Nephron (organoid): ENCODE data around the gene SMYD3.
A peak's percentile ranks its signal among the peaks of the same experiment; 100 is the strongest.

Experiments
- H3K27ac Mint-ChIP-seq, 3 experiments: 2 replicates each; pipeline ENCODE4 v1.8.0; 2020; ENCODE audit warnings: mixed read lengths in 3 of 3, mild to moderate bottlenecking in 2 of 3, moderate library complexity in 1 of 3
- H3K27me3 Mint-ChIP-seq: 2 replicates; pipeline ENCODE4 v1.8.0; 2021; ENCODE audit warnings: low read depth, mild to moderate bottlenecking, moderate library complexity, mixed read lengths
- H3K36me3 Mint-ChIP-seq: 2 replicates; pipeline ENCODE4 v1.8.0; 2020; ENCODE audit warnings: low read depth, mixed read lengths
- H3K4me1 Mint-ChIP-seq: 2 replicates; pipeline ENCODE4 v1.8.0; 2020; ENCODE audit warnings: mixed read lengths
- H3K4me3 Mint-ChIP-seq, 3 experiments: 2 replicates each; pipeline ENCODE4 v1.8.0; 2020; ENCODE audit warnings: mild to moderate bottlenecking in 3 of 3, mixed read lengths in 3 of 3, moderate library complexity in 2 of 3
- H3K9me3 Mint-ChIP-seq: 2 replicates; pipeline ENCODE4 v1.8.0; 2020; ENCODE audit warnings: mixed read lengths
- CTCF ChIP-seq, 3 experiments: fragments of 200-600 bp; sonication (generic); IDR thresholded peaks; one replicate each; pipeline ENCODE4 v1.5.0; 2021; ENCODE audit warnings: antibody characterized with exemption in 3 of 3; ENCODE audit not compliant: unreplicated experiment in 3 of 3

Gene SMYD3

GRCh38 chr1:245751726-245752470, 755.2 kb downstream of the SMYD3 start:
- Mint-ChIP-seq H3K27ac (peak overlapping the region; percentile 48 to 65 (median 55)), H3K9me3 (peaks cover 19% of the 10 kb centered on the region)

GRCh38 chr1:245751116-245751515, 756.0 kb downstream of the SMYD3 start:
- no peak for TF ChIP-seq CTCF (IDR thresholded peaks at IDR 0.05; ENCODE audit: unreplicated experiment in 3 of 3)
- Mint-ChIP-seq H3K9me3 (peaks cover 26% of the 10 kb centered on the region), H3K36me3 (peaks cover 30% of the 10 kb centered on the region), H3K4me3 (peak overlapping the region in 1 of 3 experiments; percentile 42), H3K4me1 (peaks cover 16% of the 10 kb centered on the region), H3K27ac (peak overlapping the region; percentile 28 to 65 (median 55)), H3K27me3 (no peaks in the 10 kb centered on the region)

More at GRCh38 chr1:245751726-245752470, 755.2 kb downstream of the SMYD3 start:
- TF ChIP-seq CTCF (IDR thresholded peaks at IDR 0.05; ENCODE audit: unreplicated experiment in 3 of 3): no peak
- peaks cover 16% of the 10 kb centered on the region for H3K4me1 Mint-ChIP-seq
- peaks cover 25% of the 10 kb centered on the region for H3K36me3 Mint-ChIP-seq
- no peaks in the 10 kb centered on the region for H3K27me3 Mint-ChIP-seq
- no peak overlapping the region for H3K4me3 Mint-ChIP-seq

GRCh38 chr1:245750261-245750660, 756.8 kb downstream of the SMYD3 start:
- no peaks in the 10 kb centered on the region for H3K27me3 Mint-ChIP-seq
- peaks cover 16% of the 10 kb centered on the region for H3K4me1 Mint-ChIP-seq
- H3K9me3 Mint-ChIP-seq: peaks cover 27% of the 10 kb centered on the region
- no peak overlapping the region for H3K4me3 Mint-ChIP-seq
- no peak for TF ChIP-seq CTCF (IDR thresholded peaks at IDR 0.05; ENCODE audit: unreplicated experiment in 3 of 3)
- H3K27ac Mint-ChIP-seq: no peak overlapping the region
- H3K36me3 Mint-ChIP-seq: peaks cover 33% of the 10 kb centered on the region

- Mint-ChIP-seq H3K36me3 (peaks cover 30% of the 10 kb centered on the region), H3K4me3 (no peak overlapping the region), H3K9me3 (peaks cover 20% of the 10 kb centered on the region), H3K27me3 (no peaks in the 10 kb centered on the region), H3K4me1 (peaks cover 16% of the 10 kb centered on the region), H3K27ac (no peak overlapping the region)
- no peak for TF ChIP-seq CTCF (IDR thresholded peaks at IDR 0.05; ENCODE audit: unreplicated experiment in 3 of 3)
Observed at GRCh38 chr1:245749053-245749452, 758.0 kb downstream of the SMYD3 start.

- TF ChIP-seq CTCF (IDR thresholded peaks at IDR 0.05; ENCODE audit: unreplicated experiment in 3 of 3): no peak
- Mint-ChIP-seq H3K27ac (no peak overlapping the region), H3K27me3 (no peaks in the 10 kb centered on the region), H3K36me3 (peaks cover 30% of the 10 kb centered on the region), H3K9me3 (peaks cover 20% of the 10 kb centered on the region), H3K4me3 (no peak overlapping the region), H3K4me1 (peaks cover 16% of the 10 kb centered on the region)
Observed at GRCh38 chr1:245748646-245749045, 758.4 kb downstream of the SMYD3 start.

- no peaks in the 10 kb centered on the region for H3K27me3 Mint-ChIP-seq
- TF ChIP-seq CTCF (IDR thresholded peaks at IDR 0.05; ENCODE audit: unreplicated experiment in 3 of 3): no peak
- H3K27ac Mint-ChIP-seq: no peak overlapping the region
- H3K4me1 Mint-ChIP-seq: peaks cover 19% of the 10 kb centered on the region
- peaks cover 30% of the 10 kb centered on the region for H3K36me3 Mint-ChIP-seq
- H3K4me3 Mint-ChIP-seq: no peak overlapping the region
- H3K9me3 Mint-ChIP-seq: peaks cover 20% of the 10 kb centered on the region
Observed at GRCh38 chr1:245748240-245748639, 758.8 kb downstream of the SMYD3 start.
